Measurements from ENCODE around the gene NAA40.

Gene NAA40

GRCh38 chr11:63938479-63939396 is at the start of gene NAA40:
Gene NAA40 (plus strand): TSS chr11:63939002. CDS start chr11:63939097, 95 bp downstream.
- no peak for FAIRE-seq

DNA sequence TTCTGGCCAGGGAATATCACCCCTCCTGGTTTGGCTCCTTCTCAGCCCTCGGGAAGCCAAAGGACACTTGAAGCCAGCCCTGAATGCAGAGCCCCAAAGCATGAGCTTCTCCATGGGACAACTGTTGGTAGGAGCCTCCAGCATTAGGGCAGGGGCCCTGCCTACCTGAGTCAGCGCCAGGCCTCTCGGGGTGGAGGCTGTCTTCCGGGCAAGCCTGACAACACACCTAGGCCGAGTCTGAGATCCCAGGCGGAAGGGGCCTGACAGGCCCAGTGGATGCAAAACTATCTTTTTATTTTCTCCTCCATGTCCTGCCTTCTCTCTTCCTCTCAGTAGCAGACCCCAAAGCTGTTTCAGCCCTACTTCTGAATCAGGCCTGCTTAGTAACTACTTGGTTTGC is 49.5 kb upstream of the NAA40 start:
- no peak for FAIRE-seq

DNA sequence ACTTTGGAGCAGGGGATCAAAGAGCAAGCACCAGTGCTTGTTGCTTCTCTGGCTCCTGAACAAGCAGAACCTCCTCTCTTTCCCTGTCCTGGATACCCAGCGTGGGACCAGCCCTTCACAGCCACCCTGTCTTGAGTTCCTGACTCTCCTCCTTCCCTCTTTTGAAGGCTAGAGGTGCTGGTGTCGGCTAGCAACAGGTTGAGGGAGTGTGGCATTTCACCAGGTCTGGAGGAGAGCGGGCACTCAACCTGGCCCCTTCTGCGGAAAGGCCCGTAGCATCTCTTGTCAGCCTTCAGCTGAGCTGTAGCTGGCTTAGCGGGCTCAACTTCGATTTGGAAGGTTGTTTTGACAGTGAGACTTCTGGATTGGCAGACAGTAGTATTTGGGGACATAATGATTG is 48.4 kb upstream of the NAA40 start:
- no peak for FAIRE-seq

- no peak for FAIRE-seq
These were observed 46.6 kb upstream of the NAA40 start for GRCh38 chr11:63892228-63892627.

GRCh38 chr11:63893355-63893754 is 45.4 kb upstream of the NAA40 start:
- no peak for FAIRE-seq

DNA sequence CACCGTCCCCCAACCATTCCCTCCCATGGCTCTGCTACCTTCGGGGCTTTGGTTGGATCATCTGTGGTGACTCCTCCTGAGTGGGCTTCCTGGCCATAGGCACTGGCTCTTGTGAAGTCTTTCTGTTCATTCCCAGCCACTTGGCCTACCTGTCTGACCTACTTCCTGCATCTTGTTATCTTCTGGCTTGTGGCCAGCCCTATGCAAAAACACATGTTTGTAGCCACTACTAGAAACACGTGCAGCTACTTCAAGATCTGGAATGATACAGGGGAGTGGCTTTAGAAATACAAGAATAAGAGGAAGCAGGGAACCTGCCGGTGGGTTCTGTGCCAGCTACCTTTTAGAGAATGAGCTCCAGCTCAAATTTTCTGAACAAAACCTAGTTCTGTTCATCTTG is 42.7 kb upstream of the NAA40 start:
- no peak for FAIRE-seq

DNA sequence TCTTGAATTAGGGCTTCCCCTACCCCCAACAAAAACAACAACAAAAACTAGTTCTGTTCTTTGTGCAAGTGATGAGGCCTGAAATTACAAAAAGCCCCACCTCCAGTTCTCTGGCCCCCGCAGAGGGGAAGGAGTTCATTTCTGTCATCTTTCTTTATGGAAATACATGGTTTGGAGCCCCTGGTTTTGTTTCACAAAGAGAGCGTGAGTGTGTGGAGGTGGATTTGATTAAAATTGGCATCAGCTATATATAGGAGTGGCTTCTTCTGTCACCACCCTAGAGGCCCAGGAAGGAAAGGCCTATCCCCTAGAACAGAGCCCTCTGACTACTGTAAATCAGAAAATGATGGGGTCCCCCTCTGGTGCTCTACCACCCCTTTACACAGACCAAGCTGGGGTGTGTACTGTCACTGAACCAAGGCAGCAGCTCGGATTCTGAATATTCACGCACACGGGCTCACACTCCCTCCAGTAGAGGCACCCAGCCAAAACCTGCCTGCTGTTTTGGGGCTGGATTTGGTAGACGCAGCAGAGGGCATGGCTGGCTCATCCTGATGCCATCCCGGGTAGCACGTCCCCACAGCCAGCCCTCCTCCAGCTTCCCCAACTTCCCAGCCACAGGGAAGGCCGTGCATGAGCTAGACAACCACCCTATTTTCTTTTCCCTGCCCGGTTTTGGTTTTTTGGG is 41.2 kb upstream of the NAA40 start:
- no peak for FAIRE-seq

- no peak for FAIRE-seq
These were observed 37.1 kb upstream of the NAA40 start for GRCh38 chr11:63901660-63902059.

DNA sequence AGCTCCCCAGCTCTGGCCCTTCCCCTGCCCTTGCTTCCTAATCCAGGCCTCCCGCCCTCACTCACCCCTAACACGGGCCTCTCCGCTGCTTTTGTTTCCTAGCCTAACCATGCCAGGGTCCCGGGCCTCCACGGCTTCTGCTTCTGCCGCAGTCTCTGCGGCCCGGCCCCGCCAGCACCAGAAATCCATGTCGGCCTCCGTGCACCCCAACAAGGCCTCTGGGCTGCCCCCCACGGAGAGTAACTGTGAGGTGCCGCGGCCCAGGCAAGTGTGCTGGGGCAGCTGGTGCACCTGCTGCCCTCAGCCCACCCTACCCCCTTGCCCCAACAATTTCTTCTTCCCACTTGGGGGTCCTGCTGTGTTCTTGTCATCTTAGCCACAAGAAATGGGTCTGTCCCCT is 34.9 kb upstream of the NAA40 start:
- FAIRE-seq = no peak

DNA sequence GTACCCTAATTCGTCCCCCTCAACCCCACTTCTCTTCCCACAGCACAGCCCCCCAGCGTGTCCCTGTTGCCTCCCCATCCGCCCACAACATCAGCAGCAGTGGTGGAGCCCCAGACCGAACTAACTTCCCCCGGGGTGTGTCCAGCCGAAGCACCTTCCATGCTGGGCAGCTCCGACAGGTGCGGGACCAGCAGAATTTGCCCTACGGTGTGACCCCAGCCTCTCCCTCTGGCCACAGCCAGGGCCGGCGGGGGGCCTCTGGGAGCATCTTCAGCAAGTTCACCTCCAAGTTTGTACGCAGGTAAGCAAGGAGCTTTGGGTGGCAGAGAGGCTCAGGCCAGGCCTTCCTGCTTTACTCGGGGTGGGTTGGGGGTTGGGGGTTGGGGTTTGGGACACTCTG is 34.1 kb upstream of the NAA40 start:
- FAIRE-seq = no peak

GRCh38 chr11:63905179-63905578 is 33.6 kb upstream of the NAA40 start:
- no peak for FAIRE-seq

DNA sequence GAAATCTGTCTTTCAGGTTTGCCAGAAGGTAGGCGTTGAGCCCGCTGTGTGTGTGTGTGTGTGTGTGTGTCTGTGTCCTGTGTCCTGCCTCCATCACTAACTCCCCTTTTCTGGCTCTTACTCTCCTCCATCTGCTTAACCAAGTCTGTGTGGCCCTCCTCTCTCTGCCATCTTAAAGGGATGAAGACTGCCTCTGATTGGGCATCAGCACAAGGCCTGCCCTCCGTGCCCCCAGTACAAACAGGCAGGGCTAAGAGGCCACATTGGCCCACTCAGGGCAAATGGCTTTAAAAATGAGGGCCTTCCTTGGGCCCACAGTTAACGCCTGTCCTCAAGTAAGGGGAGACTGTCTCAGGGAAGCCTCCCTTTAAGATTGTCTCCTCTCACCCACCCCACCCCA is 32.7 kb upstream of the NAA40 start:
- no peak for FAIRE-seq

GRCh38 chr11:63906585-63906984 is 32.2 kb upstream of the NAA40 start:
- FAIRE-seq = no peak

- no peak for FAIRE-seq
These were observed 31.7 kb upstream of the NAA40 start for GRCh38 chr11:63907063-63907462.

- FAIRE-seq = no peak
These were observed 30.8 kb upstream of the NAA40 start for GRCh38 chr11:63907808-63908530.

- FAIRE-seq = no peak
These were observed 30.0 kb upstream of the NAA40 start for GRCh38 chr11:63908631-63909401.

- FAIRE-seq = no peak
These were observed 29.0 kb upstream of the NAA40 start for GRCh38 chr11:63909591-63910506.

GRCh38 chr11:63910675-63911074 is 28.1 kb upstream of the NAA40 start:
- no peak for FAIRE-seq

- no peak for FAIRE-seq
These were observed 27.4 kb upstream of the NAA40 start for GRCh38 chr11:63911440-63911839.

GRCh38 chr11:63911876-63912275 is 26.9 kb upstream of the NAA40 start:
- FAIRE-seq = no peak

- FAIRE-seq = no peak
These were observed 26.1 kb upstream of the NAA40 start for GRCh38 chr11:63912678-63913077.
